ENCODE results near the gene RPA1. TPM values are rescaled to one million over a fixed set of nuclear protein-coding genes. Genes with fewer than 3 reads are reported as not detected.

Gene RPA1
- total RNA-seq, 2 experiments from 2014 or later: 38.6 to 38.7 TPM

GRCh38 chr17:1898872-1899271 is 69.1 kb downstream of the RPA1 start:
- no peaks in the 10 kb centered on the region for H3K4me1 ChIP-seq (ENCODE audit: insufficient read depth, low read length)
- no peak overlapping the region for H3K4me3 ChIP-seq (ENCODE audit: low read length)
- TF ChIP-seq CTCF (IDR thresholded peaks at IDR 0.05): no peak
- CTCF ChIA-PET: no interaction called here
- ATAC-seq (ENCODE audit: poor library complexity) (no peak), DNase-seq (no peak)
- intact Hi-C loops (cut with DNase I, micrococcal nuclease): no loop called here
- Mint-ChIP-seq H3K27ac (no peak overlapping the region), H3K9me3 (no peaks in the 10 kb centered on the region), H3K4me3 (no peak overlapping the region), H3K27me3 (peaks cover 3% of the 10 kb centered on the region), H3K4me1 (ENCODE audit: low read depth) (no peaks in the 10 kb centered on the region), H3K36me3 (ENCODE audit: low read depth) (peaks cover 58% of the 10 kb centered on the region)
- H3K27me3 ChIP-seq (ENCODE audit: control insufficient read depth in 1 of 2, insufficient read depth in 2 of 2, low read length in 2 of 2): no peaks in the 10 kb centered on the region
- no peak overlapping the region for H3K27ac ChIP-seq (ENCODE audit: low read depth in 1 of 2, low read length in 2 of 2)
- no peaks in the 10 kb centered on the region for H3K9me3 ChIP-seq (ENCODE audit: control insufficient read depth in 1 of 2, insufficient read depth in 1 of 2, low read length in 2 of 2)
- POLR2A ChIA-PET: no interaction called here
- peaks cover 50% of the 10 kb centered on the region for H3K36me3 ChIP-seq (ENCODE audit: insufficient read depth, low read length)

DNA sequence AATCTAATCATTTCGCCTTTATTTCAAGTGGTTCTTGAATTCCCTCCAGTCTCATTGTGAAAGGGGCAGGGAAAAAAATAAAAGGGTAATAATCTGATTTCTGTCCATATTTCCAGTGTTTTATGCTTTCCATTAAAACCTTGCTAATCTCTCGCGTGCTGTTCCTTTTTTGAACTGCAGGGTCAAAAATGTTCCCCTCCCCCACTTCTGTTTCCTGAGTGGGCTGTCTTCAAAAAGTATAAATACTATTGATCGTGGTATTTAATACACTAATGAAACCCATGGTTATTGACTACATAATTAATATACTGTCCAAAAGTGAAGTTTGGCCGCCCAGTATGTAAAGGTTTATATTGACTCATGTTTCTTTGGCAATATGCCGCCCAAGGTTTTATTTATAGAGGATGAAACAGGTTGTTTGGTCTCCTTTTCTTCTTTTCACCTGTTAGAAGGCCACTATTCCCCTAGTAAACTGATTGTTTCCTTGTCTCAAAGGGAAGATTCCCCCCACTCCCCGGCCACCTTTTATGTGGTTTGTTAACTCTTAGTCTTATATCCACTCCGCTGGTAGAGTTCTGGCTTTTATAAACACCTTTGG is 69.7 kb downstream of the RPA1 start:
- H3K36me3 Mint-ChIP-seq (ENCODE audit: low read depth): peaks cover 52% of the 10 kb centered on the region
- no peak overlapping the region for H3K4me3 ChIP-seq (ENCODE audit: low read length)
- H3K4me3 Mint-ChIP-seq: no peak overlapping the region
- TF ChIP-seq CTCF (IDR thresholded peaks at IDR 0.05): no peak
- H3K27ac Mint-ChIP-seq: no peak overlapping the region
- H3K27ac ChIP-seq (ENCODE audit: low read depth in 1 of 2, low read length in 2 of 2): no peak overlapping the region
- ATAC-seq (ENCODE audit: poor library complexity) (no peak), DNase-seq (no peak)
- no peaks in the 10 kb centered on the region for H3K9me3 Mint-ChIP-seq
- H3K9me3 ChIP-seq (ENCODE audit: control insufficient read depth in 1 of 2, insufficient read depth in 1 of 2, low read length in 2 of 2): no peaks in the 10 kb centered on the region
- ChIA-PET POLR2A (no interaction called here), CTCF (no interaction called here)
- H3K27me3 Mint-ChIP-seq: peaks cover 3% of the 10 kb centered on the region
- intact Hi-C loops (cut with DNase I, micrococcal nuclease): no loop called here
- peaks cover 0 to 3% of the 10 kb centered on the region in 2 experiments for H3K27me3 ChIP-seq (ENCODE audit: control insufficient read depth in 1 of 2, insufficient read depth in 2 of 2, low read length in 2 of 2)
- H3K36me3 ChIP-seq (ENCODE audit: insufficient read depth, low read length): peaks cover 44% of the 10 kb centered on the region
- no peaks in the 10 kb centered on the region for H3K4me1 ChIP-seq (ENCODE audit: insufficient read depth, low read length)
- H3K4me1 Mint-ChIP-seq (ENCODE audit: low read depth): no peaks in the 10 kb centered on the region

DNA sequence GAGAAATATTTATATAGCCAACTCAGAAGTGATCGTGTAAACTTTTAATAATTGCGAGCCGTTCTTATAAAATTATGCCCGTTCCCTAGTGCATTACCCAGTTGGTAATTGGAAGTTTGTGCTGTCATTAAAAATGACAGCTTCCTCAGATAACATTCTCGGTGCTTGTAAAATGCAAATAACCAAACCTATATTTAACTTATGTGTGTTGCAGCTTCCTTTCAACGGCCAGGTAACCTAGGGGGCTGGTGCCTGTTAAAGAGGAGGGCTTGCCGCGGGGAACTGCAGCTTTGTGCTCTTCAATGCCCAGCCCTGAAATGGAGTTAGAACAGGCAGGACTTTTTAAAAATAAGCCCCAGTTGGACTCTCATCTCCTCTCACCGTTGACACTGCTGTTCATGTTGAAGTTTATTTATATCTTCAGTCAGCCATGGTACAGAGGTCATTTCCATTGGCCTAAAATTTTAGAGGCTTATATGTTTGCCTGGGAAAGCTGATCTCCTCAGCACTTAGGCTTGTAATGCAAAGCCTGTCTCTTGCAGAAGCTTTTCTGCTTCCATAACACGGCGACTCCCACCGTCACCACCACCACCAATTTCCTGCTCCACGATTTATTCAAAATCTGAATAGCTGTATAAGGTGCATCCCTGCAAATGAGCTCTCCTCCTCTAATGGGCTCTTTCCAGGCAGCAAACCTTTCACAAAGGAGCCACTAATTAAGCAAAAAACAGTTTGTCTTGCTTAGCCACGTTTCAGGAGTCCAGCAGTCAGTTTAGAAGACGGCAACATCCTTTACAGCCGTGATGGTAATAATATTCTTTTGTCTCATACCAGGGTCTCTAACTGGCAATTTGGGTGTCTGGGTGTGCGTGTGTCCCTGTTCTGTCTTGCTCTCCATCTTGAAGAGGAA is 74.7 kb downstream of the RPA1 start:
- intact Hi-C loops (cut with DNase I, micrococcal nuclease): loop anchor here in 1 of 2 experiments (5.0 kb wide), 1 partner anchor 138 kb away; the partner anchor contains the start of gene OVCA2
- peaks cover 13% of the 10 kb centered on the region for H3K4me1 ChIP-seq (ENCODE audit: insufficient read depth, low read length)
- no peaks in the 10 kb centered on the region for H3K9me3 ChIP-seq (ENCODE audit: control insufficient read depth in 1 of 2, insufficient read depth in 1 of 2, low read length in 2 of 2)
- ChIA-PET CTCF (interaction anchor here (1.7 kb wide), 1 partner anchor 150 kb away, joined by 4 read pairs; the partner anchor contains the start of gene HIC1), POLR2A (no interaction called here)
- TF ChIP-seq CTCF (IDR thresholded peaks at IDR 0.05): no peak
- Mint-ChIP-seq H3K4me3 (no peak overlapping the region), H3K9me3 (no peaks in the 10 kb centered on the region), H3K36me3 (ENCODE audit: low read depth) (peaks cover 4% of the 10 kb centered on the region), H3K27me3 (peaks cover 49% of the 10 kb centered on the region), H3K27ac (no peak overlapping the region), H3K4me1 (ENCODE audit: low read depth) (peaks cover 15% of the 10 kb centered on the region)
- peaks cover under 1% of the 10 kb centered on the region for H3K36me3 ChIP-seq (ENCODE audit: insufficient read depth, low read length)
- no peak for ATAC-seq (ENCODE audit: poor library complexity)
- no peak overlapping the region for H3K27ac ChIP-seq (ENCODE audit: low read depth in 1 of 2, low read length in 2 of 2)
- no peak overlapping the region for H3K4me3 ChIP-seq (ENCODE audit: low read length)
- peaks cover 30 to 44% of the 10 kb centered on the region in 2 experiments for H3K27me3 ChIP-seq (ENCODE audit: control insufficient read depth in 1 of 2, insufficient read depth in 2 of 2, low read length in 2 of 2)
- DNase-seq: no peak

Measured in CD4-positive, alpha-beta T cell (primary cell).